ENCODE data around the gene TMPRSS11E. TPM values are rescaled to one million over a fixed set of nuclear protein-coding genes. Genes with fewer than 3 reads are reported as not detected.

TMPRSS11E gene
- total RNA-seq, 4 donors from 2014 or later, result not detected

- in situ Hi-C loops (cut with MboI; ENCODE audit: low sequenced_read_pairs in 4 of 4), result no loop called here
- DNase-seq, result no peak
- Histone ChIP-seq H3K4me3 (no peak overlapping the region), H3K27ac (no peak overlapping the region), H3K27me3 (no peaks in the 10 kb centered on the region), H3K9me3 (no peaks in the 10 kb centered on the region), H3K4me1 (no peaks in the 10 kb centered on the region), H3K36me3 (no peaks in the 10 kb centered on the region)
- intact Hi-C loops (cut with DNase I; ENCODE audit: low total_unique reads), result no loop called here
- no peak for ATAC-seq
- TF ChIP-seq CTCF (IDR thresholded peaks at IDR 0.05 in 4 of 5, conservative IDR thresholded peaks at IDR 0.05 in 1 of 5), result no peak
- no peak for TF ChIP-seq POLR2A (IDR thresholded peaks at IDR 0.05)
Measured at GRCh38 chr4:68434277-68434676, 13.0 kb upstream of the TMPRSS11E start.

GRCh38 chr4:68434836-68435235 lies 12.4 kb upstream of the TMPRSS11E start:
- Histone ChIP-seq H3K4me1 (no peaks in the 10 kb centered on the region), H3K36me3 (no peaks in the 10 kb centered on the region), H3K27me3 (no peaks in the 10 kb centered on the region), H3K27ac (no peak overlapping the region), H3K9me3 (no peaks in the 10 kb centered on the region), H3K4me3 (no peak overlapping the region)
- in situ Hi-C loops (cut with MboI; ENCODE audit: low sequenced_read_pairs in 4 of 4), result no loop called here
- no peak for TF ChIP-seq POLR2A (IDR thresholded peaks at IDR 0.05)
- DNase-seq, result no peak
- no peak for ATAC-seq
- intact Hi-C loops (cut with DNase I; ENCODE audit: low total_unique reads), result no loop called here

- Histone ChIP-seq H3K27me3 (no peaks in the 10 kb centered on the region), H3K36me3 (no peaks in the 10 kb centered on the region), H3K4me1 (no peaks in the 10 kb centered on the region), H3K4me3 (no peak overlapping the region), H3K9me3 (no peaks in the 10 kb centered on the region), H3K27ac (no peak overlapping the region)
- TF ChIP-seq CTCF (IDR thresholded peaks at IDR 0.05 in 4 of 5, conservative IDR thresholded peaks at IDR 0.05 in 1 of 5) (no peak), POLR2A (IDR thresholded peaks at IDR 0.05) (no peak)
- no peak for DNase-seq
- intact Hi-C loops (cut with DNase I; ENCODE audit: low total_unique reads) (no loop called here), in situ Hi-C loops (cut with MboI; ENCODE audit: low sequenced_read_pairs in 4 of 4) (no loop called here)
- no peak for ATAC-seq
Measured at GRCh38 chr4:68445111-68445510, 2.2 kb upstream of the TMPRSS11E start.

- TF ChIP-seq CTCF (IDR thresholded peaks at IDR 0.05 in 4 of 5, conservative IDR thresholded peaks at IDR 0.05 in 1 of 5), result no peak
- no peak for TF ChIP-seq POLR2A (IDR thresholded peaks at IDR 0.05)
- in situ Hi-C loops (cut with MboI; ENCODE audit: low sequenced_read_pairs in 4 of 4), result no loop called here
- intact Hi-C loops (cut with DNase I; ENCODE audit: low total_unique reads), result no loop called here
- ATAC-seq (no peak), DNase-seq (no peak)
- H3K27ac ChIP-seq, result no peak overlapping the region
- no peaks in the 10 kb centered on the region for H3K27me3 ChIP-seq
- H3K9me3 ChIP-seq, result no peaks in the 10 kb centered on the region
- H3K36me3 ChIP-seq, result no peaks in the 10 kb centered on the region
- no peaks in the 10 kb centered on the region for H3K4me1 ChIP-seq
- no peak overlapping the region for H3K4me3 ChIP-seq
Measured at GRCh38 chr4:68451246-68452211, 4.3 kb downstream of the TMPRSS11E start.

- DNase-seq (no peak), ATAC-seq (no peak)
- no peaks in the 10 kb centered on the region for H3K4me1 ChIP-seq
- TF ChIP-seq POLR2A (IDR thresholded peaks at IDR 0.05), result no peak
- no peak for TF ChIP-seq CTCF (IDR thresholded peaks at IDR 0.05 in 4 of 5, conservative IDR thresholded peaks at IDR 0.05 in 1 of 5)
- no peak overlapping the region for H3K27ac ChIP-seq
- no peaks in the 10 kb centered on the region for H3K9me3 ChIP-seq
- H3K4me3 ChIP-seq, result no peak overlapping the region
- no peaks in the 10 kb centered on the region for H3K27me3 ChIP-seq
- H3K36me3 ChIP-seq, result no peaks in the 10 kb centered on the region
- in situ Hi-C loops (cut with MboI; ENCODE audit: low sequenced_read_pairs in 4 of 4), result no loop called here
- intact Hi-C loops (cut with DNase I; ENCODE audit: low total_unique reads), result no loop called here
Measured at GRCh38 chr4:68460085-68460484, 12.8 kb downstream of the TMPRSS11E start.

Data from gastrocnemius medialis (tissue), 4 donors.